GM21360 (cell line): ENCODE data around the gene ARL6IP5.

ENCODE experiments used
- ATAC-seq: cut with Tn5 transposase; IDR thresholded peaks from one replicate; pipeline ENCODE4 v1.9.1; 2021; ENCODE audit warnings: mild to moderate bottlenecking, moderate library complexity; ENCODE audit not compliant: unreplicated experiment

ARL6IP5 gene

DNA sequence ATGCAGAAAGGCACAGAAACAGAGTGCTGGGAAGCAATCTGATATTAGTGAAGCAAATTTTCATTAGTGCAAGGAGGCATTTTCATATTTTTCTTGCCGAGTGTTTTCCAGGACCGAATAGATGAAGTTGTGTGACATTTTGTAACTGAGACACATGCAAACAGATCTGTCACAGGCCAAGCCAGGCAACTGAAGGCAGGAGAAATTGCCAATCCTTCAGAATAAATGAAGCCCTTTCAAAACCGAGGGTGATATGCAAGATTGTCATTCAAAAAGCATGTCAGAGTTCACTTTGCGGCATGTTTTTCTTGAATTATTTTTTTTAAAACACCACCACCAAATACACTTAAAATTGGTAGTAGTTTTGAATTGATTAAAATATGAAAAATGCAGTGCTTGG lies 31.4 kb downstream of the ARL6IP5 start:
- no peak for ATAC-seq

DNA sequence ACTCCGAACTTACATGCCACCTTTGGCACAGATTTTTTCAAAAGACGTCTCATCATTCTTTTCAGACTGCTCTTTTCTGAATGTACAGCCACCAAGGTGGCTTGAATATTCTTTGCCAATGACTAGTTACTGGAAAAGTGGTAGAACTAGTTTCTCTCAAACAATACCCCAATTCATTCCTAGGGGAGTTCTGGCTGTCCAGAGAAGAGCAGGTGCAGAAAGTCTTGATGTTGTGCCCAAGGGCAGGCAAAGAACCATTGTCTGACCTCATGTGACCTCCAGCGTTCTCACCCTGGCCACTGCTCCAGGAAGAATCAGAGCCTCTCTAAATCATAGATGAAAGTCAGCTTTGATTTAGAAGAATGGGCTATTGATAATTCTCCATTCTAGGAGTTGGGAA lies 32.2 kb downstream of the ARL6IP5 start:
- ATAC-seq = no peak

DNA sequence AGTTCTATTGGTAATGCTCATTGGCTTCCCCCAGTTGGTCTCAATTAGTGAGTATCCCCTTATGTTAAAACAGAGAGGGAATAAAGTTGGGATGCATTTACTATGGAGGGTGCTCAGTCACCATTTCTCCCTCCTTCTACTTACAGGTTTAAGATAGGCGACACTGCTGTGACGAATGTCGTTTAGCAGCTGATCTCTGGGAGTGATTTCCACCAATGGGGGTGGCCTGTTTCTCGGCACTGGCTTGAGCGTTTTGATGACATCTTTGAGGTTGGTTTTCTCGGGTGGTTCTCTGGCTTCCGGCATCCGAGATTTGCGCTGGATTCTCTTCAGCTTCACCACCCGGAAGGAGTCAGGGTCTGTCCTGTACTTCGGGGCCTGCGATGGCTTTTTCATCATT lies 33.8 kb downstream of the ARL6IP5 start:
- ATAC-seq = no peak

DNA sequence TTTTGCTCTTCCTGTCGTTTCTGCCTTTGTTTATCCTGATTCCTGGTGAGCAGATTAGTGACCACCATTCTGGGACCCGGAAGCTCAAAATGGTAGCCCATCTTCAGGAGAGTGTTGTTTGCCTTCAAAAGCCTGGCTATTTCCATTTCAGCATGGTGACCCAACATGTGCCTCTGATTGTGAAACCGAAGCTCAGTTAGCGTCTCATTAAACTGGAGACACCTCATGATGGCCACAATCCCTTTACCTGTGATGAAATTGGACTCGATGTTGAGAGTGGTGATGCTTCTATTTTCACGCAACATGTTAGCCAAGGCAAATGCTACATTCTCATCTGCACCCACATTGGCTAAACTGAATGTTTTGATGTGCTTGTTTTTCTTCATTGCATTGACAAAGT lies 34.4 kb downstream of the ARL6IP5 start:
- ATAC-seq = no peak

DNA sequence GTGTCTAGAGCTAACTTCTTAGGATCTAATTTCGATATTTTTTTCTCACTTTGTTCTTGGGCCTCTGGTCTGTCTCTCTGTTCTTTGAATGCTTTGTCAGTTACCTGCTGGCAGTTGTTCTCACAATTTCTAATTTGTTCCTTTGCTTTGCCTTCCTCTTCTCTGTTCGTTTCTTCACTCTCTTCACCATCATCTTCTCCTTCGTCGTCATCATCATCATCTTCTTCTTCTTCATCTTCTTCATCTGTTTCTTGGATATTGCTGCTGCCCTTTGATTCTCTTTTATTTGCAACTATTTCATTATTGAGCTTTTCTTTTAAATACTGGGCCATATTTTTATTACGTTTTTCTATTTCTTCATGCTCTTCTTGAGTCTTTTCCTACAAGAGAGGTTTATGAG lies 34.9 kb downstream of the ARL6IP5 start:
- ATAC-seq = no peak

DNA sequence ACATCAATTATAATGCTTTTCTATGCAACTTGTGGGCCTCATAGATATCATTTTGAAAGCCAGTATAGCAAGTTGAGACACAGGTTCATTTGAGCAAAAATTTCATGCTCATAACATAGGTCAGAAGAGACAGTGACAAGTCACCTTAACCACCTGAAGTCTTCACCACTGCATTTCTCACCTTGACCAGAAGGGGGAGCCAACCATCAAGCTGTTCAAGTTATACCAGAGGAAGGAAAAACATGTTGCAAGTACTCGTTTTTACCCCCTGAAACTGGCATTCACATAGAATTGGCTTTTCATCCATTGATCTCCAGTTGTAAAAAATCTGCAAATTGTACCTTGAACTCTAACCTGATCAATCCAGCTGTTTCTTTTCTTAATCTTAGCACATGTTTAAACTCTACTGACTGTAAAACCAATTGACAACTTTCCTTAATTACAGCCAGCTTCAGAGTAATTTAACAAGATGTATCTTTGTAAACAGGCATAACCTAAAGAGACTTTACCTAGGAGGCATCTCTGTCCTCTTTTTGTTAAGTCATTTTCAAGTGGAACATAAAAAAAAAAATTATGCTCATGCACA lies 36.2 kb downstream of the ARL6IP5 start:
- peak; percentile 94 for ATAC-seq

DNA sequence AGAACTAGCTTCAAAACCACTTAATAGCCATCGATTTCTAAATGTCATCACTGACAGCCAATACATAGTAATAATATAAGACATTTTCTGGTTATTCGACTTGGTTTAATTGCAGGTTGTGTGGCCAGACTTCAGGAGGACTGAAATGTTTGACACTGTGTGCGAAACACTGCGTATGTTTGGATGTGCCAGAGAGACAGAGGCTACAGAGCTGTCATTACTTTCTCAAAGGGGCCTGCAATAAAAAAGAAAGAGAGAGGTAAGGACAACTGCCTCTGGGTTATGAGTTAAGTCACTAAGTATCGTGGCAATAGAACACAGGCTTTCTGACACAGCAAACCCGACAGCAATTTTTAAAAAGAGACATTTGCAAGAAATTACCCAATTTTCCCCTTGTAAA lies 36.8 kb downstream of the ARL6IP5 start:
- ATAC-seq = no peak

DNA sequence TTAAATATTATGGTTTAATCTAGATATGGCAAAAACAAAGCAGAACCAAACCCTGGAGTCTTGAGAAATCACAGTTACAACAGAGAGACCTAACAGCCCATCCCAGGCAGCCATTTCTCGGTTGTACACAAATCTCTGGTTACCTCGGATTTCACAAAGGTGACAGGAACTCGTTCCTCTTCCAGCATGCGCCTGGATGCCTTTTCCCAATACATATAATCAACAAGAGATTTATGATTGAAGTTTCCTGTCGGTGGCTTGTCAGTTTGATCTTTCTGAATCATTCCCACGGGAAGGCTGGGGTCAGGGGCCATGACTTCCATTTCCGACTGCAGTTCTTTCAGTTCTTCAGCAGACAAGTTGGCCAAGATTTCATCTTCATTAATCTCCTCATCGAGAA lies 37.2 kb downstream of the ARL6IP5 start:
- no peak for ATAC-seq

DNA sequence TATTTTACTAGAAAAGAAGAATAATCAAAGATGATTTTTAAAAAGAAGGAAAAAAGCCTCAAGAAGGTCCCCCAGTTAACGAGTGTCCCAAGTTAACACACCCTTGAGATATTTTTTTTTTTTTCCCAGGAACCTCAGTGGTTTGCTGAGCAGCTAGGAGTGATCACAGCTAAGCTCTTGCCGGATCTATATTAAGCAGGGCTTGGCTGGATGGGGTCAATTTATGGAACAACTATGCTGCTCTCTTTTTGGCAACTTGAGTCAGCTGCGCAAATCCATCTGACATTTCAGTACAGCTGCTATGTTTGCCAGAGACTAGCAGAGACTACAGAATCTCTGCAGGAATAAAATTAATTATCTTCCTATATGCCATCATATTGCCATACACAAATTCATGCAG lies 37.7 kb downstream of the ARL6IP5 start, which contains the start of gene LMOD3:
Gene LMOD3 (minus strand): TSS at position 193 of the 400 bp plus-strand sequence. CDS start 209 bp downstream, outside the sequence.
- ATAC-seq = no peak

DNA sequence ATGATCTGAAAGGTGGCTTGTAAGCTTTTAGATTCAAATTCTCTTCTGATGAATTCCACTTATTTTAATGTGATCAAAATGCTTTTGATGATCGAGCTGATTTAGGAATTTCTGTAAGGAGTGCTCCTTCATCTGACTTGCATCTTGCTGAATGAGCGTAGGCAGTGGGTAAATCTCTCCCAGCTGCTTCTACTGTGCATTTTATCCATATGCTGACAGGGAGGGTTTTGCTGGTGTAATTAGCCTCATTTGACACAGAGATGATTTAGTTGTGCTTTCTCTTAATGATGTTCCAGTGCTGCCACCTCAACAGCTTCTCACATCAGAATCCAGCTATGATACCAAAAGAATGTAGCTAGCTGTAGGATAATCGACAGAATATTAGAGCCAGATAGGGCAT lies 41.5 kb downstream of the ARL6IP5 start:
- ATAC-seq = no peak

DNA sequence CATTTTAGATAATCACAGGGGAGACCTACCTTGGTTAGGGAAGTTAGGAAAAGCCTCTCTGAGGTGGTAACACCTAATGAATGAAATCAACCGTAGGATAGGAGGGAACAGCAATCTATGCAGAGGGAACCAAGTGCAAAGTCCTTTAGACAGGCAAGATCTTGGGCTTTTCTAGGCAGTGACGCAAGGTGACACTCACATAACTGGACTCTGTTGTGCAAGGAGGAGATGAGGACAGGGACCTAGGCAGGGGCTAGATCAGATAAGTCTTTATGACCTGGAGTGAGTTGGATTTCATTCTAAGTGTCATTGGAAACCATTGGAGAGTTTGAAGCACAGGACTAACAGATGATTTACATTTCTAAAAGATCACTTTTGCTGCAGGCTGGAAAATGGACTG lies 42.3 kb downstream of the ARL6IP5 start:
- no peak for ATAC-seq

DNA sequence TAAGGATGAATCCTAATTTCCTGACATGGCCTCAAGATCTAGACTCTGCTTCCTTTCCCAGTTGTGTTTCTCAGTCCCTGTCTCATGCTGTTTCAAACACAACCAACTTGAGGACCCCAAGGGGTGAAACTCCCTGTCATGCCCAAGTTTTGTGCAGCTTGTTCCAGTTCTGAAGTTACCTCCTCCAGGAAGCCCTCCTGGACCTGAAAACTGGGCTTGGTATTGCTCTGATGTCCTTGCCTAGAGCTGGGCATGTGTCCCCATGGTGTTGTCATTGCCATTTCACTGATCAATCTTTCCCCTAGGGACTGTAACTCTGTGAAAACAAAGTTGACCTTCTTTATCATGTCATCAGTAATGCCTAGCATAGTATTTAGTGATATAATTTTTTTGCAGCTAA lies 43.8 kb downstream of the ARL6IP5 start:
- no peak for ATAC-seq

DNA sequence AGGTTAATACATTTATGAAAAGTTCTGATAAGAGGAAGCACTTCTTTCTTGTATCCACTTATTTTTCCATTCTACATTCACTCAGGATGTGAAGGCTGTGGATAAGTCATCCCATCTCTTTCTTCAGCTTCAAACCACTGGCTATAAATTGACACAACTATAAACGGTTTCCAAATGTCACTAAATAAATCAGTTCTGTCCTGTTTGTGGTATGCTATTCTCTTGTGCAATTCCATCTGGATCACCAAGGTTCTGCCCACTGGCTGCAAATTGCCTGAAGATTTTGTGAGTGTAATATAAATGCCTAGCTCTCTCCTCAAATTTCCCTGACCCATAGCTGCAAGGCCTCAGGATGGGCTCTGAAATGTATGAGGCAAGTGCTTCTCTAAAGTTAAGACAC lies 44.8 kb downstream of the ARL6IP5 start:
- ATAC-seq = no peak

DNA sequence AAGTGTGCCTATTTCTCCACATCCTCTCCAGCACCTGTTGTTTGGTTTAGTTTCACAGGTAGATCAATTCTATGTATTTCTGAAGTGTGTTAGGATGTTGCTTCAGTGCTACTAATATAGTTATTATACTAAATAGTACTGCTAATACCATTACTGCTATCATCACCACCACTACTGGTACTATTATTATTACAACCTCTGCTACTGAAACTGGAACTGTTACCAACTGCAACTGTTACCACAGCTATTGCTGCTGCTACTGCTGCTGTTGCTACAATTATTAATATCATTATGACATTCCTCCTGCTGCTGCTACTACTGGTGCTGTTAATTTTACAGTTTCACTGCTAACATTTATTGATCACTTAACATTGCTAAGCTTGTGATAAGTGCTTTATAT lies 46.0 kb downstream of the ARL6IP5 start:
- ATAC-seq = peak; percentile 95

DNA sequence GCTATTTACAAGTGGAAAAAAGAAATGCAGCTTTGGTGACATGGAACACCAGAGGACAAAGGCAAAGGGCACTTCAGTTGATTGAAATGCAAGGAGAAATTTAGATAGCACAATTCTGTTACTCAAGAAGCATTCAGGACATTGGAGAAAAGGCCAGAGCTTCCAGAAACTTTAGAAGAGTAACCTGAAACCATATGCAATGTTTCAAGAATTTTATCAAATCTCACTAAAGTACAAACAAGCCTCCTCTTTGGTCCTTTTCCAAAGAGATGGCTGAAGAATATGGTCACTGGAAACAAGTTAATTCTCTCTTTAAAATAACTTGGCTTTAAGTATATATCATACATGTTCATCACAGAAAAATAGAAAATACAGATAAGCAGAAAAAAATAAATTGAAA lies 52.3 kb downstream of the ARL6IP5 start:
- ATAC-seq = no peak

DNA sequence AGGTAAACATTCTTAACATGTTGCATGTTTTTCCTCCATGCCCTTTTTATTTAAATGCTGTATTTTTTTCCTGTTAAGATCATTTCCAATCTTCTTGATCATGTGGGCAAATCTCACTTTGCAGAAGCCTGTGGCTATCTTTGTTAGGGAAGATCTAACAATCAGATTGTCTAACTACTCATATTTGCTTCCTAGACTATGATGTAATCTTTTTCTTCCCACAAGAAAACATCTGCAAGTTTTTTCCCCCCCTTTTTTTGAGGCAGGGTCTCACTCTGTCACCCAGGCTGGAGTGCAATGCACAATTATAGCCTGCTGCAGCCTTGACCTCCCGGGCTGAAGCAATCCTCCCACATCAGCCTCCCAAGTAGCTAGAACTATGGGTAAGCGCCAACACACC lies 52.7 kb downstream of the ARL6IP5 start:
- ATAC-seq = no peak

DNA sequence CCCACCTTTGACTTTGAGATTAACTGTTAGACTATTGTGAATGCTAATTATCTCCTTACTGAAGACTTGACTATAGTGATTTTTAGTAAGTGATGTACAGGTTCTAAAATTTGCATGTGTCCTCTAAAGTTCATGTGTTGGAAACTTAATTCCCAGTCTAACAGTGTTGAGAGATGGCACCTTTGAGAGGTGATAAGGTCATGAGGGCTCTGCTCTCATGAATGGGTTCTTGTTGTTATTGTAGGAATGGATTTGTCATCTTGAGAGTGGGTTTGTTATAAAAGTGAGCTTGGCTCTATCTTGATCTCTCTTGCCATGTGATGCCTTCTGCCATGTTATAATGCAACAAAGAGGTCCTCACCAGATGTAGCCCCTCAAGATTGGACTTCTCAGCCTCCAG lies 56.6 kb downstream of the ARL6IP5 start:
- no peak for ATAC-seq

DNA sequence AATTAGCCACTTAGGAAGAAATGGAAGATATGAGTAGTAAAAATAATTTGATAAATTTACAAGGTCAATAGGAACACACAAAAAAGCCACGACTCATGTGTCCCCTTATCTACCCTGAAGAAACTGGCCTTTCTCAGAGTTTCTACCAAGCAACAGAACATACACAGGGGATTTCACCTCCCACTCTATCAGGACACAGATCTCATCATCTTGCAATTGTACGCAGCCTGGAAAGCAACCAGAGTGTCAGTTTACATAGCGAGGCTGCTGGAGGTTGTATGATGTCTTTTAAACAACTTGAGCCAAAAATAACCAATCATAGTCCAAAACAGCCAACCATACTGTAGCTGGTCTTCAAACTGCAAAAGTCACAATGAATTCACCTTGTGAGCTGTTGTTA lies 57.4 kb downstream of the ARL6IP5 start:
- ATAC-seq = no peak

DNA sequence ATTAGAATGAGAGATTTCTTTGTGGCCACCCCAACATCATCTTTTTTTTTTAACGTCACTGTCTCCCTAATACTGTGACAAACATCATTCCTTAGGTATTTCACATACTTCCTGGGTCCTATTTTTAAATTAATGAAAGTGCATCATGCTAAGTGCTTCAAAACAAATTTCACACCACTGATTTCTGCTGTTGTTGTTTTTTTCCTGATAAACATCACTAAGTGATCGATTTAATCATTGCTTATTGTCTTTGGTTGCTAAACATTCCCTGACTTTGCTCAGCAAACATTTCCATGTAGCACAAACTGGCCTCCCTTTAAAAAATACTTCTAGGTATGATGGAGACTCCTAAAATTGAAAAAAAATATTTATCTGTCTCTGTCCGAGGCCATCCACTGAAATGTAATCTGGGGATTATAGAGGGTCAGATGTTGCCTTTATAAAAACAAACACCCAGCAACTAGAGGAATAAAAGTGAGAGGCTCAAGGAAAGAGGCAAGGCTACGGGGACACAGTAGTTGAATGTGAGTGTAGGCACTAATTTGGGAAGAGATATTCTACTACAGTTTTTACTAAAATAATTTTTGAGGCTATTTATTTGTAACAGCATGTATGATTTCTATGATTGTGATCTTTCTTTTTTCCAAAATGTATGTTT lies 58.2 kb downstream of the ARL6IP5 start:
- no peak for ATAC-seq

DNA sequence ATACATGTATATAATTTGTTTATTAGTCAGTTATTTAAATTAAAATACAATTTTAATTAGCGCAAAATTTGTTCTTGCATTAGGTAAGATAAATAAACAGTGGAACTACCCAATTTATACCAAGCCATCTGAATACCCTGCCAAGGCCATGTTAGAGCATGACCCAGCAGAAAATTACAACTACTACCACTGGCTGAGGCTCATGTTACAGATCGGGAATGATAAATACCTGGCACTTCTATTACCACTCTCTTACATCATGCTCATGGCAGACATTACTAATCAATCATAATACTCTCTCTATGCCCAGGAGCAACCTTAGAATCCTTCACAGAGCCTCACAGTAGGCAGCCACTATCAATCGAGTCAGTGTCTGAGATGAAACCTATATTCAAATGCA lies 58.9 kb downstream of the ARL6IP5 start:
- no peak for ATAC-seq

DNA sequence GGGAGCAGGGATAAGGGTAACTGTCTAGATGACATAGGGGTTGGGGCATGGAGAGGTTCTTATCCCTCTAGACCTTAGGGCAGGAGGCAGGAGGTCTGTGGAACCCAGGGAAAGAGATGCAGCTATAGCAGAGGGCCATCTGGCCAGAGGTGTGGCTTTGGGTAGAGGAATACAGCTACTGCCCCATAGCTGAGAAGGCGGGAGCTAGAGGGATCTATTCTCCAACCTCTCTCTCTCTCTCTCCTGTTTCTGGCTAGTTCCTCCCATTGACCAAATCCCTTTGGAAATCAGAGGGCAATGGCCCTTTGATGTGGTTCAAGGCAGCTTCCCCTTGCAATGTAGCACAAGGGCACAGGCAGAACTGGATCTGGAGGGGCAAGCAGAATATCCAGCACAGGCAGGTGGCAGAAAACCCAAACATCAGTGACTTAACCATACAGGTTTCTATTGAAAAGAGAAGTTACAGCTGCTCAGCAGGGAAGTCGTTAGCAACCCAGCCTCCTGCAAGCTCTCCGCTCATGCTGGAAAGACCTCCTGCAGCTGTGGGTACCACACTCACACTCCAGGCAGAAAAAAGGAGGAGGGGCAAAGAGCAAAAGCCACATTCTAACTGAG lies 60.0 kb downstream of the ARL6IP5 start:
- ATAC-seq = no peak

DNA sequence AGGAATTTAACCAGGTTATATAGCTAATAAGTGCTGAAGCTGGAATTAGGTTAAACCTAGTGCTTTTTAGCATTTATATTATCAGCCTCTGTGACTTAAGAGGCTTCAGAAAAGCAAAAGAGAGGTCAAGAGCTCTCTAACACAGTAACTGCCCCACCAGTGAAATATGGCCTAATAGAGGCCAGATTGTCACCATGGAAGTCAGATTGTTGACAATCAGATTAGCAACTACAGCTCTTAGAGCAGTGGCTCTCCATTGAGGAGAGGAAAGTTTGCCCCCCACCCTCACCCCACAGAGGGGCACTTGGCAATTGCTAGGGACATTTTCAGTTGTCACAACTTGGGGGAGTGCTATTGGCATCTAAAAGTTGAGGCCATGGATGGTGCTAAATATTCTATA lies 61.0 kb downstream of the ARL6IP5 start:
- ATAC-seq = no peak

DNA sequence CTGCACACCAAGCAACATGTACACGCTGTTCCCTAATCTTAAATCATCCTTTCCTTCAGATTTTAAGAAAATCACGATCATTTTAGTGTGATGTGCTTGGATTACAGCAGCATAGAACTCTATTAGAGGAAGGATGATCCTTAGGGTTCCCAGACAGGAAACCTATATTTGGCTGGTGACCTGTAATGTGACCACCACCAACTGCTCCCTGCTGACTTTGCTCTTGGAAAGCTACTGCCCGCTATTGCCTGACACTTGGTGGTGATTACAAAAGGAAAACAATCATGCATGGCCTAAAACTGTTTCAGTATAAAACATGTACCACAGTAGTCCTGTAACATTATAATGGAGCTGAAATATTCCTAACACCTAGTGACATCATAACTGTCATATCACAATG lies 64.8 kb downstream of the ARL6IP5 start:
- ATAC-seq = no peak
